Colonic mucosa (tissue), 4 donors: ENCODE results near the gene P2RY12. TPM values are rescaled to one million over a fixed set of nuclear protein-coding genes. Genes with fewer than 3 reads are reported as not detected.

Experiments
- DNase-seq: peaks from one replicate; pipeline ENCODE4 v3.0.0-alpha.2; 2020
- H3K27ac ChIP-seq: fragments of 200-600 bp; one replicate; pipeline ENCODE4 v1.8.0; 2021
- H3K27me3 ChIP-seq: fragments of 200-600 bp; one replicate; pipeline ENCODE4 v1.8.0; 2021
- H3K36me3 ChIP-seq: fragments of 200-600 bp; one replicate; pipeline ENCODE4 v1.8.0; 2021
- H3K4me1 ChIP-seq: fragments of 200-600 bp; one replicate; pipeline ENCODE4 v1.8.0; 2021; ENCODE audit warnings: mild to moderate bottlenecking
- H3K4me3 ChIP-seq: fragments of 200-600 bp; one replicate; pipeline ENCODE4 v1.8.0; 2021
- H3K9ac ChIP-seq, 2 donors: one replicate each; pipeline ENCODE4 v1.7.0; 2013; ENCODE audit warnings: control low read depth in 2 of 2, low read depth in 2 of 2, low read length in 2 of 2
- H3K9me3 ChIP-seq: fragments of 200-600 bp; one replicate; pipeline ENCODE4 v1.8.0; 2021
- intact Hi-C: fragments of 100-400 bp; cut with DNase I; formaldehyde crosslinking; loops from one replicate; pipeline ENCODE4 v1.14.1; 2022
- total RNA-seq, 2 donors: library from RNA; stranded (reverse); fragmentation: NEBNext Ultra II Directional in 1 of 2; extraction: Animal tissue kit (Norgen Biotek cat#: 25700) in 1 of 2; gene quantifications; one replicate each; pipeline ENCODE4 v1.2.1, GENCODE V29; 2021
- TF ChIP-seq, protein P1 (sequence below): fragments of 200-600 bp; IDR thresholded peaks from one replicate; pipeline ENCODE4 v1.8.0; 2022; ENCODE audit warnings: antibody characterized with exemption, mild to moderate bottlenecking
- donor health status: healthy.
- donor health status: DM: no; HTN: no; CAD: no.
- donor health status: DM: no; HTN: no; CAD: no.

The P2RY12 gene
- total RNA-seq, 2 donors from 2014 or later: 0.17 to 0.72 TPM

DNA sequence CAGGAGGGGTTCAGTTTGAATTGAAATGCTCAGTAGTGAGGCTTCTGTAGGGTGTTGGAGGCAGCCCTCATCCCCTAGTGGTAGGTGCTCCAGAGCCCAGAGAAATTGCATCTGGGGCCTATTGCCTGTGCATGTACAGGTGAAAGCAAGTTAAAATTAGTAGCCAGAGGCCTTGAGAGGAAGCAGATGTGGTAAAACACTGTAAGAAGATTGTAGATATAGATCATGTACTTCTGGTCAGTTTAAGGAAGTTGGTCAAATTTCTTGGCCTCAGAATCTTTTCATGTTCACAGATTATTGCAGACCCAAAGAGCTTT, 41.7 kb upstream of the P2RY12 start:
- TF ChIP-seq, protein P1, sequence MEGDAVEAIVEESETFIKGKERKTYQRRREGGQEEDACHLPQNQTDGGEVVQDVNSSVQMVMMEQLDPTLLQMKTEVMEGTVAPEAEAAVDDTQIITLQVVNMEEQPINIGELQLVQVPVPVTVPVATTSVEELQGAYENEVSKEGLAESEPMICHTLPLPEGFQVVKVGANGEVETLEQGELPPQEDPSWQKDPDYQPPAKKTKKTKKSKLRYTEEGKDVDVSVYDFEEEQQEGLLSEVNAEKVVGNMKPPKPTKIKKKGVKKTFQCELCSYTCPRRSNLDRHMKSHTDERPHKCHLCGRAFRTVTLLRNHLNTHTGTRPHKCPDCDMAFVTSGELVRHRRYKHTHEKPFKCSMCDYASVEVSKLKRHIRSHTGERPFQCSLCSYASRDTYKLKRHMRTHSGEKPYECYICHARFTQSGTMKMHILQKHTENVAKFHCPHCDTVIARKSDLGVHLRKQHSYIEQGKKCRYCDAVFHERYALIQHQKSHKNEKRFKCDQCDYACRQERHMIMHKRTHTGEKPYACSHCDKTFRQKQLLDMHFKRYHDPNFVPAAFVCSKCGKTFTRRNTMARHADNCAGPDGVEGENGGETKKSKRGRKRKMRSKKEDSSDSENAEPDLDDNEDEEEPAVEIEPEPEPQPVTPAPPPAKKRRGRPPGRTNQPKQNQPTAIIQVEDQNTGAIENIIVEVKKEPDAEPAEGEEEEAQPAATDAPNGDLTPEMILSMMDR: no peak
- H3K9me3 ChIP-seq: no peaks in the 10 kb centered on the region
- H3K27me3 ChIP-seq: no peaks in the 10 kb centered on the region
- no peak overlapping the region for H3K27ac ChIP-seq
- no peak overlapping the region for H3K4me3 ChIP-seq
- intact Hi-C loops: no loop called here
- no peaks in the 10 kb centered on the region for H3K36me3 ChIP-seq
- H3K9ac ChIP-seq: no peak overlapping the region
- no peaks in the 10 kb centered on the region for H3K4me1 ChIP-seq
- no peak for DNase-seq

DNA sequence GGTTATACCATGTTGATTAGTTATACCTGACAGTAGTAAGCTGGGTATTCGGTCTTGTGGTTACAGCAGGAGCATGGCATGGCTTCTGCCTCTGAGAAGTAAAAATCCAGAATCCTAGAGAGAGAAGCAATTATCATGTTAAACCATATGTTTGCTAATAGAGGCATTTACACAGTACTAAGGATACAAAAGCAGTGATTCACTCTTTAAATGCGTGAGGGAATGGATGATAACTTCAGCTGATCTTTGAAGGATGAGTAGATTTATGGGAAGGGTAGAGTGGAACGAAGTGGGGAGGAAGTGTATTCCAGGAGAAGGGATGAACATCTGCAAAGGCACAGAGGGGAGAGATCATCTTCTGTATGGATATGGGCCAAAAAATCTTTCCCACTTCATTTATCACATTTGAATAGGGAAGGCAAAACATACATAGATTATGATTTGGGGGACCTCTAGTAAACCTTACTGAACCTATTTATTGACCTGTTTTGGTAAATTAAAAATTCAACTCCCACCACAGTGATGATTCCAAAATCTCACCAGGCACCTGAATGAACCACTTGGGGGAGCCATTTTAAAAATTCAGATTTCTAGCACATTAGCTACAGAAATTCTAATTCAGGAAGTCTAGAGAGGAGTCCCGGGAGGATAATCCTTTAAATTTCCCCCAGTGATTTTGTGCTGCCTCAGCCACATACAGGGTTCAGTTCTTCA, 41.2 kb upstream of the P2RY12 start:
- no peak overlapping the region for H3K27ac ChIP-seq
- no peaks in the 10 kb centered on the region for H3K27me3 ChIP-seq
- no peaks in the 10 kb centered on the region for H3K36me3 ChIP-seq
- no peaks in the 10 kb centered on the region for H3K4me1 ChIP-seq
- no peak overlapping the region for H3K9ac ChIP-seq
- TF ChIP-seq, protein P1: no peak
- intact Hi-C loops: no loop called here
- H3K9me3 ChIP-seq: no peaks in the 10 kb centered on the region
- no peak for DNase-seq
- H3K4me3 ChIP-seq: no peak overlapping the region

DNA sequence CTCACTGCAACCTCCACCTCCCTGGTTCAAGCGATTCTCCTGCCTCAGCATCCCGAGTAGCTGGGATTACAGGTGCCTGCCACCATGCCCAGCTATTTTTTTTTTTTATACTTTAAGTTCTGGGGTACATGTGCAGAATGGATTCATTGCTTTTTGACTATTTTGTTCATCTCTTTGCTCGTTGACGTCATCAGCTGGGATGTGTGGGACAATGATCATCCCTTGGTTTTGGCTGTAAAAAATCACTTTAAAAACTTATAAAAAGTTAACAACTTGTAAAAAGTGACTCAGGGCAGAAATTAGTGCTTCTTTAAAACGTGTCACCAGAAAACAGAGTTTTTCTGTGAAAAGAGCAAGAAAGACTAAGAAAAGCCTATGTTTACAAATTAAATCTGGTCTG, 38.5 kb upstream of the P2RY12 start:
- Histone ChIP-seq H3K27me3 (no peaks in the 10 kb centered on the region), H3K9ac (no peak overlapping the region), H3K9me3 (no peaks in the 10 kb centered on the region), H3K36me3 (no peaks in the 10 kb centered on the region), H3K4me1 (no peaks in the 10 kb centered on the region), H3K27ac (no peak overlapping the region), H3K4me3 (no peak overlapping the region)
- no peak for DNase-seq
- TF ChIP-seq, protein P1: no peak
- intact Hi-C loops: no loop called here

DNA sequence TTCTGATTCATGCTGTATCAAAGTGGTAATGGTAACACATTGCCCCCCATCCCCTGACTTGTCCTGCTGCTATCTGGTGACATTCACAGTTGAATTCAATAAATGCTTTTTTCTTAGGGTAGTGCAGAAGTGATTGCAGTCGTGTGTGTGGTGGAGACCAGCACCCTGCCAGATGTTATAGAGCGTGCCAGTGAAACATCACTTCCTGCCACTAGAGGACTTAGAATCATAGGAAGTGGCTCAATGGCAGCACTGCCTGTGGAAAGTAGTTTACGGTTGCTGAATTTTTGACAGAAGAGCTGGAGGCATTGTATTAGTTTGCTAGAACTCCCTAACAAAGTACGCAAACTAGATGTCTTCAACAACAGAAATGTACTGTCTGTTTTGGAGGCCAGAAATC, 37.4 kb upstream of the P2RY12 start:
- intact Hi-C loops: no loop called here
- TF ChIP-seq, protein P1: no peak

DNA sequence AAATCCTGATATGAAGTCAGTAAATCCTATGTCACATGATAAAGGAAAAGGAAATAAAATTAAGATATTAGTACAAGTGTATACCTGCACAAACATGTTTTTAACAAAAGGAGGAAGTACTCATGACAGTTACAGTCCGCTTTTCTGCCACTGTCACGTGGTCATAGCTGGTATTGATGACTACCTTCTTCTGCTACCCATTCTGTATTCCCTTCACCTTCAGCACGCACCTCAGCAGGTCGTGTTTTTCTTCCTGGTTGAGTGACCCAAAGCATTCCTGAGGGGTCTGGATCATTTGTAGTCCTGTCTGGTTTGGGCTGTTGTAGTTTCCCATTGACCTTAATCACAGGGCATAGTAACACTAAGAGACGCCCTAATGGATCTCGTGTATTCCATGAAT, 35.3 kb upstream of the P2RY12 start:
- Histone ChIP-seq H3K9me3 (no peaks in the 10 kb centered on the region), H3K9ac (no peak overlapping the region), H3K36me3 (no peaks in the 10 kb centered on the region), H3K4me1 (no peaks in the 10 kb centered on the region), H3K27me3 (no peaks in the 10 kb centered on the region), H3K4me3 (no peak overlapping the region), H3K27ac (no peak overlapping the region)
- intact Hi-C loops: no loop called here
- TF ChIP-seq, protein P1: no peak
- no peak for DNase-seq

More for the DNA sequence above, 37.4 kb upstream of the P2RY12 start:
- Histone ChIP-seq H3K4me1 (no peaks in the 10 kb centered on the region), H3K4me3 (no peak overlapping the region), H3K9me3 (no peaks in the 10 kb centered on the region), H3K36me3 (no peaks in the 10 kb centered on the region), H3K9ac (no peak overlapping the region), H3K27ac (no peak overlapping the region), H3K27me3 (no peaks in the 10 kb centered on the region)
- DNase-seq: no peak
